Measurements from ENCODE around the gene KLF13. TPM values are rescaled to one million over a fixed set of nuclear protein-coding genes. Genes with fewer than 3 reads are reported as not detected.

The KLF13 gene
- total RNA-seq, 1 experiment from 2014 or later: 60.1 TPM

GRCh38 chr15:31344823-31345605 lies 18.4 kb downstream of the KLF13 start:
- H3K27me3 ChIP-seq (ENCODE audit: insufficient read depth, low read length): no peaks in the 10 kb centered on the region
- no peak overlapping the region for H3K9ac ChIP-seq (ENCODE audit: low read length)
- intact Hi-C loops (cut with micrococcal nuclease): no loop called here
- TF ChIP-seq REST (IDR thresholded peaks at IDR 0.05; ENCODE audit: low read depth) (no peak), ZNF274 (IDR thresholded peaks at IDR 0.05; ENCODE audit: low read depth, low read length) (no peak), EZH2 (IDR thresholded peaks at IDR 0.05) (no peak), EGR1 (IDR thresholded peaks at IDR 0.05; ENCODE audit: low read depth) (no peak), CBX3 (IDR thresholded peaks at IDR 0.05; ENCODE audit: low read depth) (no peak), JUND (IDR thresholded peaks at IDR 0.05) (no peak), ZFX (IDR thresholded peaks at IDR 0.05) (no peak), TCF7L2 (IDR thresholded peaks at IDR 0.05; ENCODE audit: borderline replicate concordance, extremely low read depth, insufficient read depth, insufficient read length) (no peak), RAD21 (IDR thresholded peaks at IDR 0.05; ENCODE audit: low read depth) (no peak), ELF1 (IDR thresholded peaks at IDR 0.05; ENCODE audit: borderline replicate concordance, low read depth) (no peak), POLR2AphosphoS5 (IDR thresholded peaks at IDR 0.05; ENCODE audit: low read depth, low read length) (no peak), YY1 (IDR thresholded peaks at IDR 0.05; ENCODE audit: extremely low read depth, insufficient replicate concordance, low read depth, low read length) (no peak), CEBPB (IDR thresholded peaks at IDR 0.05; ENCODE audit: low read depth) (no peak), SIN3A (IDR thresholded peaks at IDR 0.05; ENCODE audit: low read depth) (no peak), EZH2phosphoT487 (IDR thresholded peaks at IDR 0.05; ENCODE audit: borderline replicate concordance) (no peak)
- TF ChIP-seq, protein P1, sequence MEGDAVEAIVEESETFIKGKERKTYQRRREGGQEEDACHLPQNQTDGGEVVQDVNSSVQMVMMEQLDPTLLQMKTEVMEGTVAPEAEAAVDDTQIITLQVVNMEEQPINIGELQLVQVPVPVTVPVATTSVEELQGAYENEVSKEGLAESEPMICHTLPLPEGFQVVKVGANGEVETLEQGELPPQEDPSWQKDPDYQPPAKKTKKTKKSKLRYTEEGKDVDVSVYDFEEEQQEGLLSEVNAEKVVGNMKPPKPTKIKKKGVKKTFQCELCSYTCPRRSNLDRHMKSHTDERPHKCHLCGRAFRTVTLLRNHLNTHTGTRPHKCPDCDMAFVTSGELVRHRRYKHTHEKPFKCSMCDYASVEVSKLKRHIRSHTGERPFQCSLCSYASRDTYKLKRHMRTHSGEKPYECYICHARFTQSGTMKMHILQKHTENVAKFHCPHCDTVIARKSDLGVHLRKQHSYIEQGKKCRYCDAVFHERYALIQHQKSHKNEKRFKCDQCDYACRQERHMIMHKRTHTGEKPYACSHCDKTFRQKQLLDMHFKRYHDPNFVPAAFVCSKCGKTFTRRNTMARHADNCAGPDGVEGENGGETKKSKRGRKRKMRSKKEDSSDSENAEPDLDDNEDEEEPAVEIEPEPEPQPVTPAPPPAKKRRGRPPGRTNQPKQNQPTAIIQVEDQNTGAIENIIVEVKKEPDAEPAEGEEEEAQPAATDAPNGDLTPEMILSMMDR (IDR thresholded peaks at IDR 0.05 in 2 of 3, conservative IDR thresholded peaks at IDR 0.05 in 1 of 3; ENCODE audit: borderline replicate concordance in 1 of 3, insufficient read depth in 1 of 3, low read depth in 2 of 3, low read length in 2 of 3): no peak
- TF ChIP-seq, protein P2, sequence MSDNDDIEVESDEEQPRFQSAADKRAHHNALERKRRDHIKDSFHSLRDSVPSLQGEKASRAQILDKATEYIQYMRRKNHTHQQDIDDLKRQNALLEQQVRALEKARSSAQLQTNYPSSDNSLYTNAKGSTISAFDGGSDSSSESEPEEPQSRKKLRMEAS (IDR thresholded peaks at IDR 0.05): no peak
- RAD21 ChIA-PET (ENCODE audit: low non-redundant PET in 1 of 2, low total read pairs in 2 of 2, uncharacterized antibody in 2 of 2, unreplicated experiment in 2 of 2): no interaction called here
- CTCF ChIA-PET: no interaction called here
- H2AFZ ChIP-seq (ENCODE audit: low read depth, low read length, poor library complexity, severe bottlenecking): no peak overlapping the region
- H3K27ac ChIP-seq (ENCODE audit: low read depth, low read length): no peak overlapping the region
- BruUV-seq (replicated peaks): no TSS peak
- H3K79me2 ChIP-seq (ENCODE audit: insufficient read depth, low read length): peaks cover 37% of the 10 kb centered on the region; the same call in 1 of the 2 replicates
- H3K4me2 ChIP-seq (ENCODE audit: low read length): no peak overlapping the region
- no peak for DNase-seq (ENCODE audit: low read depth, low spot score)
- no peak overlapping the region for H3K4me3 ChIP-seq (replicated peaks in 1 of 2; ENCODE audit: low read depth in 1 of 2, low read length in 2 of 2)
- no peaks in the 10 kb centered on the region; a peak in 1 of 4 replicates for H3K4me1 ChIP-seq (ENCODE audit: control insufficient read depth in 1 of 2, insufficient read depth in 2 of 2, low read length in 2 of 2)
- POLR2A ChIA-PET: no interaction called here
- ATAC-seq: no peak
- H4K20me1 ChIP-seq (ENCODE audit: insufficient read depth): no peaks in the 10 kb centered on the region
- no peaks in the 10 kb centered on the region for H3K36me3 ChIP-seq (ENCODE audit: control insufficient read depth in 1 of 2, insufficient read depth in 2 of 2, low read length in 2 of 2)
- no peaks in the 10 kb centered on the region for H3K9me2 ChIP-seq (ENCODE audit: insufficient read depth)
- H3K9me3 ChIP-seq (ENCODE audit: control insufficient read depth in 1 of 2, insufficient read depth in 1 of 2, low read depth in 1 of 2, low read length in 2 of 2): no peaks in the 10 kb centered on the region

Data from HCT116 (cell line).